ENCODE data around the gene NKX2-8.
"Not testable (repeated sequence)": the region's sequence is repeated elsewhere in the genome, so short reads cannot be mapped to it uniquely, and the experiment has no call there.

NKX2-8 gene

DNA sequence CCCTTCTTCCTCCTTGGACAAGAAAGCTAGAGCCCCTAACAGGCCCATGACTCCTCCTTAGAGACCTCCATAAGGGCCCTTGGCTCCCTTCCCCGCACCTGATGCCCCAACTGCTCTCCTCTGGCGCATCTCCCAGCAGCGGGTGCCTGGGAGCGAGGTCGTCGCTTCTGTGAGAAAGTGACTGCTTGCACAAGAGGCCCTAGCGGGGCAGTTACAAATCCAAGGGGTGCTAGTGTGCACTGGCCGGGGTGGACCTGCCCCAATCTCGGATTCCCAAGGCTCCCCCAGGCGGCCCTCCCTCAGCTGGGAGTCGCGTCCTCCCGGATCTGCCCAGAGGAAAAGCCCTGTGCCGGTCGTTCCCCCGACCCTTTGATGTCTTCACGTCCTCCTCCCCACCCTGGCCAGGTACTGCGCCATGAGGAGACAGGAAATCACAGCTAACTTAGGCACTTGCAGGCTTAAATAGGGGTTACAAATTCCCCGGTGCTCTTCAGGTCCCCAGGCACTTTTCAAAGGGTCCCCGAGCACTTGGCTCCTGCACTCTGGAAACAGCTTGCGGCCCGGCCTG, 2.8 kb downstream of the NKX2-8 start:
- DNase-seq, result no peak

- DNase-seq, result no peak
These were observed 3.3 kb downstream of the NKX2-8 start for GRCh38 chr14:36579001-36579555.

GRCh38 chr14:36570065-36570464, 12.3 kb downstream of the NKX2-8 start:
- DNase-seq, result no peak

DNA sequence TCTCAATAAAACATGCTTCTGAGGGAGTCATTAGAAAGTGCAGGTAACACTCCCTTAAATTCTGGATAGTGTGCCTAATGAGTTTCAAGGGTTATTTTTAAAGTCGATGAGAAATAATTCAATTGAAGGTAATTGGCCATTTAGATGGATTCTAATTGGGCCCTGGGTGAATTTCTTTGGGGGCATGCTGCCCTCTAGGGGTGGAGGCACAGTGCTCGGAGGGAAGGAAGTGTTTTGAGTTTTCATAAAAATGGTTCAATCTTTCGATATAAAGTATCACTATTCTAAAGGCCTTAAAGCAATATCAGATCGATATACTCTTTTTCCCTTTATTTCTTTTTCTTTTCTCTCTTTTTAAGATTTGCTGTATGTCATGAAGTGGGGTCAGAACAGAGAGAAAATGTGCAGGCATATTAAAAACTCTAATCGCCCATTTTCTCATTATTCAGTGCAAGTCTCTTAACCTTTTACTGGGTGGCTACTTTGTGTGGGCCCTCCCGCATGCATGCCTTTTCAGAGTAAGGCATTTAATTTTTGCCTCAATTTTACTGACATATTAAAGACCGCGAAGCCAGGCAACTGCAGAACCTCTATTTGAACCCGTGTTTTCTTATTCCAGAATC, 25.5 kb downstream of the NKX2-8 start:
- DNase-seq, result no peak

DNA sequence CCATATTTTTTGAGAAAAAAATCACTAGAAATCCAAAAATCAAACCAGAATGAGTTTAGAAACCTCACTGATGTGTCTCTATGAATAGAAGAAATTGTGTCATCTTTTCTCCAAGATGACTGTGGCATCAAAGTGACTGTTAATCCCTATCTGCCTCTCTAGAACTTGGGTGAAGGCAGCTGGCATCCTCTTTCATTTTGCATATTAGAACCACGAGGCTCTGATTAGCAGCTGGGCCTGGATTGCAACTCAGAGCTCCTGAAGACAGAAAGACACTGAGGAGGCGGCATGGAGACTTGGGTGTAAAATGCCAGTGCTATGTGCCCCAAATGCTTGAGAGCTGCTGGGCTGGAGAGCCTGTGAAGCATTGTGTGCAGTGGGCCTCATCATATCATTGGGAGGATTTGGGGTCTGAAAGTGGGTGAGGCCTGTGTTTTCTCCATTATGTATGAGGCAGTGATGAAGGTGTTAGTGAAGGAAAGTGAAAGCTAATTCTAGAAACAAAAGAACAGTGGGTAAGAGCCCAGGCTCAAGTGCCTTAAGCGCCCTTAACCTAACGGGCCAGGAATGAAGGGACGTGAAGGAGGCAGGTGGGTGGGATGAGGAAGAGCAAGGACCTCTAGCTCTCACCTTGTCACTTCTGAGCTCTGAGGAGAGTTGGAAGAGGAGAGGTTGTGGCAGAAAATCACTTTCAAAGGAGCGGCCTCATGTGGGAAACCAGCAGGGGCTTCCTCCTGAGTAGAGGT, 26.2 kb downstream of the NKX2-8 start:
- no peak for DNase-seq

DNA sequence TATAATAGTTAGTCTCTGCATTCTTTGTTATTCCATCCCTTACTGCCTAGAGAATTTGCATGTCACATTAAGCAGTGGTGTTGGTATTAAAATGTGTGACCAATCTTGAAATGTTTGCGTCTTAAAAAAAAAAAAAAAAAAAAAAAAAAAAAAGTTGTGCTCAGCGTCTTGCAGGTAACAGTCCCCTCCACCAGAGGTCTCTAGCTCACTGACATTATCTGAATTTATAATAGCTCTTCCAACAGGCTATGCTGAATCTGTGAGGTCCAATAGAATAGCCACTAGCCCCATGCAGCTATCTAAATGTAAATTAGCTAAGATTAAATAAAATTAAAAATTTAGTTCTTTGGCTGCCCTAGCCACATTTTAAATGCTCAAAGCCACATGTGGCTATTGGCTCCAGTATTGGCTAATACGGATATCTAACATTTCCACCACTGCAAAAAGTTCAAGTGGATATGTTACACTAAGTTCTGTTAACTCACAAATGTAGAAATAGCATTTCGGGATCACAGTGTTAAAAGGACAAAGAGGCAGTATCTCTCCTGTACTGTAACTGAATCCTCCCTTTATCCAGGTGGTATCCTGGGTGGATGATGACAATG, 28.7 kb downstream of the NKX2-8 start:
- DNase-seq, result no peak

DNA sequence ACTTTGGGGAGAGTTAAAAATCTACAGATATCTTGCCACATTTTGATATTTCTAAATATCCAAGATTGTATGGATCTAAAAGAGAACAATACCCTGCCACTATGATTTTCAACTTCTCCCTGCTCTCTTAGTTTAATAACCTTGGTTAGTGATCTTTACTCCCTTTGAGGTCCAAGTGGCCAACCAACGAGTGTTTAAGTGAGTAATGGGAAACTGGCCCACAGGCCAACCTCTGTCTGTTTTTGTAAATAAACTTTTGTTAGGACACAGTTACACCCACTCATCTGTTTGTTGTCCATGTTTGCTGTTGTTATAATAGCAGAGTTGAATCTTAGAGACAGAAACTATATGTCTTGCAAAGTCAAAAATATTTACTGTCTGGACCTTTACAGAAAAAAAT, 31.5 kb downstream of the NKX2-8 start:
- DNase-seq, result no peak

DNA sequence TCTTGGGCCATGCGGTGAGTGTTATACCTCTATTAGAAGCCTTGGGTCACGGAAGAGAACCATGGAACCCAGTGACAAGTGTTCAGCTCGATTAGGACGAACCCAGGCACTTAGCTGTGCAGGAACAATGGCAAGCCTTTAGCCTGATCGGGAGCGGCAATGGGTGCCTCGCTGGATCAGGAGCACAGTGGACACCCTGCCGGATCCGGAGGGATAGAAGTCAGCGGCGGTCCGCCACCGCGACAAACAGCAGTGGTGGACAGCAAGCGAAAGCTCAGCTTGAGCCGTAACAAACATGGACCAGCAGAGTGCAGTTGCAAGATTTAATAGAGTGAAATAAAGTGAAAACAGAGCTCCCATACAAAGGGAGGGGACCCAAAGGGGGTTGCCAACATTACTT, 38.1 kb downstream of the NKX2-8 start:
- DNase-seq, result not testable (repeated sequence)

DNA sequence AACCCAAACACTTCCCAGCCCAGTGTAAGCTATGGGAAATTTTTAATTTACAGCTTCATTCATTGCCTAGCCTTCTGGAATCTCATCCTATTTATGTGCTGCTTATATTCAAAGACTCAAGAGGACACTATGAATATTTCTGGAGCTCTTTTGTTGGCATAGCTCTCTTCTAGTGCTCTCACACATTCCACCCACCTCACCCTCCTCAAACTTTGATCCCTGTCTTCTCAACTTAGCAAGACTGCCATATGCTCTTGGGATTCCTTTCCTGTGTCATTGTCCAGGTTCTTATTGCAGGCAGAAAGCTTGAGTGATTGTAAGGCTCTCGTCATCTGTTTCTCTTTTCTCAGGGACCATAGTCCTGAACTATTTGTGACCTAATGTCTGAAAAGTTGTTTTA, 44.4 kb downstream of the NKX2-8 start:
- no peak for DNase-seq

All from islet precursor cell (in vitro differentiated cells).